OCI-LY1 (cell line): ENCODE results near the gene BSG.
"Not testable (repeated sequence)": the region's sequence is repeated elsewhere in the genome, so short reads cannot be mapped to it uniquely, and the experiment has no call there.

Source experiments
- CTCF ChIP-seq: fragments of 200-600 bp; sonication (generic), shearing (Covaris generic); IDR thresholded peaks from 2 replicates; pipeline ENCODE4 v1.5.1; 2017; ENCODE audit warnings: mild to moderate bottlenecking, antibody characterized with exemption, low read length, moderate library complexity, mixed read lengths
- EZH2 ChIP-seq: fragments of 200-600 bp; sonication (generic), shearing (Covaris generic); IDR thresholded peaks from 2 replicates; pipeline ENCODE4 v1.8.0; 2017; ENCODE audit warnings: borderline replicate concordance, mixed run types, mild to moderate bottlenecking, antibody characterized with exemption, low read length, moderate library complexity, mixed read lengths

- not testable (repeated sequence) for TF ChIP-seq CTCF, EZH2
These were observed 48.8 kb downstream of the BSG start for GRCh38 chr19:621191-621590.
